Activated naive CD4-positive, alpha-beta T cell treated with anti-CD3 and anti-CD28 coated beads, Interleukin-2, amount 10 ng/mL, durations not matched to agents 7 days and 5 days (primary cell): Measurements from ENCODE around the gene PRKCB.
"Not testable (repeated sequence)": the region's sequence is repeated elsewhere in the genome, so short reads cannot be mapped to it uniquely, and the experiment has no call there.

Source experiments
- CTCF ChIA-PET: fragments of 350-600 bp; sonication (Branson Sonifier 250); formaldehyde crosslinking; loops from one replicate; lab custom pipeline; 2021; ENCODE audit warnings: antibody characterized with exemption; lab: Charles Lee
- DNase-seq: peaks from one replicate; pipeline ENCODE4 v3.0.0-alpha.2; 2020
- H3K27ac Mint-ChIP-seq: one replicate; pipeline ENCODE4 v1.8.0; 2021; ENCODE audit warnings: mild to moderate bottlenecking, moderate library complexity, mixed read lengths
- H3K27me3 Mint-ChIP-seq: one replicate; pipeline ENCODE4 v1.8.0; 2021; ENCODE audit warnings: mild to moderate bottlenecking, mixed read lengths
- H3K36me3 Mint-ChIP-seq: one replicate; pipeline ENCODE4 v1.8.0; 2021; ENCODE audit warnings: mixed read lengths
- H3K4me1 Mint-ChIP-seq: one replicate; pipeline ENCODE4 v1.8.0; 2021; ENCODE audit warnings: mixed read lengths
- H3K4me3 Mint-ChIP-seq: one replicate; pipeline ENCODE4 v1.8.0; 2021; ENCODE audit warnings: mild to moderate bottlenecking, moderate library complexity, mixed read lengths
- H3K9me3 Mint-ChIP-seq: one replicate; pipeline ENCODE4 v1.8.0; 2021; ENCODE audit warnings: mixed read lengths

PRKCB gene

DNA sequence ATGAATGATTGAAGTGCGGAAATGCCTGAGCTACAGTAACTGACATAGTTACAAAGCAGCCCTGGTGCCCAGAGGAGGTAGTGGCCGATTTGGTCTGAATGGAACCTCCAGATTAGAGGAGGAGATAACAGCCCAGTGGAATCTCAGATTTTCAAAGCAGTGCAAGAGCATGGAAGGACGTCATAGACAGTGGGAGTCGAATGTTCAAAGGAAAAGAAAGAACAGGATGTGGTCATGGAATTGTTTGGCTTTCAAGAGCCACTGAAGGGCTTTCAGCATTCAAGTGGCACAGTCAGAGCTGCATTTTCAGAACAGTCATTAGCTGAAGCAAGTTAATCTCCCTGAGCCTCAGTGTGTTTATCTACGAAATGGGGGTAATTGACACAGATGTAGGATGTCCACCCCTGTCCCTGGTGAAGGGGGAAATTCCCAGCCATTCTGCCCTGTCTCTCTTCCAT lies 315.7 kb downstream of the PRKCB start:
- CTCF ChIA-PET, result interaction anchor here (1.1 to 1.2 kb wide), 2 partner anchors 32 to 101 kb away, joined by 3 read pairs; no protein-coding TSS in a partner anchor
- Mint-ChIP-seq H3K9me3 (peaks cover 4% of the 10 kb centered on the region), H3K36me3 (peaks cover 29% of the 10 kb centered on the region), H3K27me3 (no peaks in the 10 kb centered on the region), H3K4me1 (peaks cover 22% of the 10 kb centered on the region), H3K27ac (peak overlapping the region; percentile 56), H3K4me3 (no peak overlapping the region)
- peak; percentile 33 for DNase-seq

DNA sequence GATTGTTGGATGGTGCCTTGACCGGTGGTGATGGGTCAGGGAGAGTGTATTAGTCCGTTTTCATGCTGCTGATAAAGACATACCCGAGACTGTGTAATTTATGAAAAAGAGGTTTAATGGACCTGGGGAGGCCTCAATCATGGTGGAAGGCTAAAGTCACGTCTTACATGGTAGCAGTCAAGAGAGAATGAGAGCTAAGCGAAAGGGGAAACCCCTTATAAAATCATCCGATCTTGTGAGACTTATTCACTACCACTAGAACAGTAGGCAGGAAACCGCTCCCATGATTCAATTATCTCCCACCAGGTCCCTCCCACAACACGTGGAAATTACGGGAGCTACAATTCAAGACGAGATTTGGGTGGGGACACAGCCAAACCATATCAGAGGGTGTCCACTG lies 316.3 kb downstream of the PRKCB start:
- H3K27ac Mint-ChIP-seq, H3K4me3 Mint-ChIP-seq, H3K9me3 Mint-ChIP-seq, H3K27me3 Mint-ChIP-seq, DNase-seq: not testable (repeated sequence)
- H3K36me3 Mint-ChIP-seq, result peaks cover 30% of the 10 kb centered on the region
- peaks cover 22% of the 10 kb centered on the region for H3K4me1 Mint-ChIP-seq
- CTCF ChIA-PET, result interaction anchor here (1.2 kb wide), 1 partner anchor 101 kb away, joined by 3 read pairs; no protein-coding TSS in a partner anchor

DNA sequence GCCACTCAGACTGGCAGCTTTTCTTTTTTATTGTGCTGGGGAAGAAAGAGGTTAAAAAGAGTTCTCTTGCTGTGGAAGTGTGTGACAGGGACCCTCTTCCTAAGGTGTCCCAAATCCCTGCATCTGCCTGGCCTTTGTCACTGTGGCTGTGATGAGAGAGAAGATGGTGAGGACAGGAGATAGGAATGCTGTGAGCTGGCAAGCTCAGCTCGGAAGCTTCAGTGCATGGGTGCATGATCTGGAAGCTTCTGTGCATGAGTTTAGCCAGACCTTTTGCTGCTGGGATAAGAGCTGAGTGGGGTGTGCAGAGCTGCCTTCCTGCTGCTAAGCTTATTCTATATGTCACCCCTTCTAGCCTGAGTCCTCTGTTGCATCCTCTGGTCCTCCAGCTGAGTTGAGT lies 317.0 kb downstream of the PRKCB start:
- Mint-ChIP-seq H3K4me1 (peaks cover 22% of the 10 kb centered on the region), H3K36me3 (peaks cover 32% of the 10 kb centered on the region), H3K27me3 (no peaks in the 10 kb centered on the region), H3K4me3 (no peak overlapping the region), H3K27ac (no peak overlapping the region), H3K9me3 (peaks cover 4% of the 10 kb centered on the region)
- CTCF ChIA-PET, result no interaction called here
- DNase-seq, result no peak

DNA sequence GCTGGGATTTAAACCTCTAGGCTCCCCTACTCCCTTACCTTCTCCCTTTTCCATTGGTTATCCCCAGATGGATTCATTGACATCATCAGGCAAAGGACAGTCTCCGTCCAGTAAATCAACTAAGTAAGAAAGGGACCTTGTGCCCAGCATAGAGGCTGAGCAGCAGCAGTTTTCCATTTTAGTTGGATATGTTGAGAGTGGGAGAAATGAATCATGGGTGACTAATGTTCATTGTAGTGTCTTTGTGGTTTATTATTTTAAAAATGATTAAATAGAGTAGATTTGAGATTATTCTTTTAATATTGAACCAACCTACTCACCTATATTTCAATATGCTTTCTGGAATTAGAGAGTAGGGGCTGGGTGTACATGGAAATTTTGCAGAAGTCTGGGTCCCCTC lies 321.0 kb downstream of the PRKCB start:
- peaks cover 6% of the 10 kb centered on the region for H3K4me1 Mint-ChIP-seq
- H3K36me3 Mint-ChIP-seq, result peaks cover 36% of the 10 kb centered on the region
- no peaks in the 10 kb centered on the region for H3K27me3 Mint-ChIP-seq
- peaks cover 4% of the 10 kb centered on the region for H3K9me3 Mint-ChIP-seq
- DNase-seq, result no peak
- no peak overlapping the region for H3K27ac Mint-ChIP-seq
- CTCF ChIA-PET, result no interaction called here
- no peak overlapping the region for H3K4me3 Mint-ChIP-seq

DNA sequence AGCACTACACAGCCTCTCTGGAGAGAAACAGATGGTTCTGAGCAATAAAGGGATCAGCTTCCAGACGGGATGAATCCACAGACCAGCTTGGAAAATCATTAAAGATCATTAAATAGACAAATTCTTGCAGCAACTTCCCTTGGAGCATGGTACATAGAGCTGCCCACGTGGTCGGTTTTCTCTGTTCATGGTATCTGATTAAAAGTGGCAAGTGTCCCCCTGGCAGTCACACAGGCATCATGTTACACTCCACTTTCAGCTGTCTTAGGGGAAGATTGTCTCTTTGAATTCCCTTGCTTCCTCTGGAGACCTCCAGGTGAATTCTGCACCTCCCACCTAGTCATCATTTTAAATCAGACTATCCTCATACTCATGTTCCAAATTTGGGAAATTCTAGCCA lies 328.2 kb downstream of the PRKCB start:
- no peak for DNase-seq
- no peaks in the 10 kb centered on the region for H3K4me1 Mint-ChIP-seq
- H3K4me3 Mint-ChIP-seq, result no peak overlapping the region
- CTCF ChIA-PET, result no interaction called here
- H3K27ac Mint-ChIP-seq, result no peak overlapping the region
- peaks cover 21% of the 10 kb centered on the region for H3K36me3 Mint-ChIP-seq
- no peaks in the 10 kb centered on the region for H3K9me3 Mint-ChIP-seq
- H3K27me3 Mint-ChIP-seq, result no peaks in the 10 kb centered on the region

DNA sequence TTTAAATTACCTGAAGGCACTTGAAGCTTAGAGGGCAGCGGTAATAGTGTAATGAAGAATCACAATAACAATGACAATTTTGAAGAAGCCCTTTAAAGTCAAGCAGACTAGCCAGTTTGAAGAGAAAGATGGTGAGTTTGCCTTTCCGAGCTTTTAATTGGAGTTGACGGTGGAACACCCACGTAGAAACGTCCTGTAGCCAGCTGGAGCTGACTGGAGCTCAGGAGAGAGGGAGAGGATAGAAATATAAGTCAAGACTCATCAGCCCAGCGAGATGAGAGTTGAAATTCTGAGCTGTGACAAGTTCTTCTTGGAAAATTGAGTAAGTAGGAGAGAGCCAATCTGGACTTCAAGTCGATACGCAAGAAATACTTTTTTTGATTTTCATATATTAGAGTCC lies 328.6 kb downstream of the PRKCB start:
- Mint-ChIP-seq H3K4me3 (no peak overlapping the region), H3K27me3 (no peaks in the 10 kb centered on the region), H3K27ac (no peak overlapping the region), H3K9me3 (no peaks in the 10 kb centered on the region), H3K36me3 (peaks cover 18% of the 10 kb centered on the region), H3K4me1 (no peaks in the 10 kb centered on the region)
- CTCF ChIA-PET, result no interaction called here
- no peak for DNase-seq

DNA sequence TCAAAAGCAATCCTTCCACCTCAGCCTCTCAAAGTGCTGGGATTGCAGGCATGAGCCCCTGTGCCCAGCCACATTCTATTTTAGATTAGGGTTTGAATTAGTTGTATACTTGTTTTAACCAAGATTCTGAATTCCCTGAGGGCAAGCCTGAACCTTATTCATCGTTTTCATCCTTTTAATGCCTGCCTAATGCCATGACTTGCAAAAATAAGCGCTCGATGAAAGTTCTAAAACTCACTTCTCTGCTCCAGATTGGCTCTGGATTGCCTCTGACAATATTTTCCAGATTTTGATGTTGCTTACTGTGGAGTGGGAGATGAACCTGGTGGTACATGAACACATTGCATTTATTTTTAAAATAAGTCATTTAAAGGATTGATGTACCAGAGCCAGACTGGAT lies 329.5 kb downstream of the PRKCB start:
- H3K4me1 Mint-ChIP-seq, result no peaks in the 10 kb centered on the region
- no peaks in the 10 kb centered on the region for H3K9me3 Mint-ChIP-seq
- no peaks in the 10 kb centered on the region for H3K27me3 Mint-ChIP-seq
- H3K36me3 Mint-ChIP-seq, result peaks cover 17% of the 10 kb centered on the region
- no peak overlapping the region for H3K4me3 Mint-ChIP-seq
- no peak overlapping the region for H3K27ac Mint-ChIP-seq
- CTCF ChIA-PET, result no interaction called here
- DNase-seq, result no peak

DNA sequence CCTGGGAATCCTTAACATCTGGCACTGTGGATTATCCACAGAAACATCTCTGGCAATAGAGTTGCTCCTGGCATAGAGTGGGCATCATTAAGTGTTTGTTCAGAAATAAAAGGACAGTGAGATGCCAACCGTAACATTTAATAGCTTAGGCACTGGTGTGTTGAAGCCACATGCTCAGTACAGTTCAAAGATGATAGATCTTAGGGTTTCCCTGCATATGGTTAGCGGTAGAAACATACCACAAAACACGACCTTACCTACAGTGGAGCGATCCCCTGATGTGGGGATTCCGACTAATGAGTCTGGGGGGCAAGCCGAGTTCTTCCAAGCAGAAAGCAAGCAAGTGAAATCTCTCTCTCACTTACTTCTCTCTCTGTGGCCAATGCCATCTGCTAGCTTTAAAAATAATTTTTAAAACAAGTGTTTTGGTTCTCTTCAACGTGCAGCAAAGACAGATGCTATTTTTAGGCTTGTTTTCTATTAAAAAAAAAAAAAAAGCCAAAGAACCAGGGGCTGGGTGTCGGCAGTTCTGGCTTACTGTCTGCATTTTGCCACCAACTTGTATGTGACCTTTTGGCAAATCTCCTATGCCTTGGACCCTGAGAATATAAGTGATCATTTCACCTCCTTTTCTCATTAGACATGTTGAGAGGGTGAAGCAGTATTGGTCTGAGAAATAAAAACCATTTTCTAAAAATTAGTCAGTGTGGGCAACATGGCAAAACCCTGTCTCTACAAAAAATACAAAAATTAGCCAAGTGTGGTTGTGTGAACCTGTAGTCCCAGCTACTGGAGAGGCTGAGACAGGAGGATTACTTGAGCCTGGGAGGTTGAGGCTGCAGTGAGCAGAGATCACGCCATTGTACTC lies 331.1 kb downstream of the PRKCB start:
- Mint-ChIP-seq H3K27me3 (no peaks in the 10 kb centered on the region), H3K4me3 (no peak overlapping the region), H3K9me3 (no peaks in the 10 kb centered on the region), H3K36me3 (peaks cover 21% of the 10 kb centered on the region), H3K27ac (no peak overlapping the region), H3K4me1 (no peaks in the 10 kb centered on the region)
- no peak for DNase-seq
- CTCF ChIA-PET, result no interaction called here

DNA sequence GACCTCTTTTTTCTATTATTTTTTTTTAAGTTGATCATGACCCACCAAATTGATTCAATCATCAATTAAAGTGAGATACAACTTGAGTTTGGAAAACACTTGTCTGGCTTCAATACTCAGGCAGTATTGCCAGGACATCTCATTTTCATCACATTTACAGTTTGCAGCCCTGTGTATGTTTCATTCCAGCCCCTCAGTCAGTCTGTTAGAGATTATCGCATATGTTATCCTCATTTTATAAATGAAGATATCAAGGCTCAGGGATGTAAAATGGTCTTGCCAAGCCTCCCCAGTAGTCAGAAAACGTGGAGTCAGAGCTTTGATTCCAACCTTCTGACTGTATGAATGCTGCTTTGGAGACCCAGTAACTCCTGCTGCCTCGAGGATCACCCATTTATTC lies 333.1 kb downstream of the PRKCB start:
- no peak overlapping the region for H3K27ac Mint-ChIP-seq
- peaks cover 32% of the 10 kb centered on the region for H3K36me3 Mint-ChIP-seq
- H3K27me3 Mint-ChIP-seq, result no peaks in the 10 kb centered on the region
- H3K9me3 Mint-ChIP-seq, result no peaks in the 10 kb centered on the region
- CTCF ChIA-PET, result no interaction called here
- H3K4me3 Mint-ChIP-seq, result no peak overlapping the region
- no peaks in the 10 kb centered on the region for H3K4me1 Mint-ChIP-seq
- DNase-seq, result no peak

DNA sequence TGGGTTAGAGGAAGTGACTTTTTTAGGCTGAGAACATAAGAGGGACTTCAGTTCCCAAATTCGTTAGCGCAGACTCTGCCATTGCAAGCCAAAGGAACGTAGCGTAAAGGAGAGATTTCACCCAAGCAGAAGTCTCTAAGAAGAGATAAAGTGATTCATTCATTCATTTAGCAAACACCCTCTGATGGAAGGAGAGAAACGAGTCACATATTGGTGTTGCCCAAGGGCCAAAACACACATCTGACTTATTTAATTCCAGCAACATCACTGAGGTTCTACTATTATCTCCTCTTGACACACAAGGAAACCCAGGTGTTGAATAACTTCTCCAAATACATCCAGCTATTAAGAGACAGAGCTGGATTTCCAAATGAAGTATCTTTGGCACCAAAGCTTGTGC lies 334.6 kb downstream of the PRKCB start:
- H3K27ac Mint-ChIP-seq, result no peak overlapping the region

DNA sequence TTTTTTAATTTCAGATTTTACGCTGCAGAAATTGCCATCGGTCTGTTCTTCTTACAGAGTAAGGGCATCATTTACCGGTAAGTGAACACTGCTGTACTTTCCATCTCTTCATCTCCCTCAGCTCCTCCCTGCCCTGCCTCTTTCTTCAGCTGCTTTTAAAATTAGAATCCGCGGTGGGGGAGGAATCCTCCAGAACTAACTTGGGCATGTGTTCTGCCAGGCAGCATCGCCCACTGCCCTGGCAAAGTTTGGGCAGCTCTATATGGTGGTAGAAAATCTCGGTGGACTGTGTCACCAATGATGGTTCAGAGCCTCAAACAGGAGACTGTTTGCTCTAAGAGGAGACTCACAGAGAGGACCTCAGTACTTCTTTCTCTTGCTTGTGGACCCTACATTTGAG lies 338.7 kb downstream of the PRKCB start:
- no peaks in the 10 kb centered on the region for H3K4me1 Mint-ChIP-seq
- H3K27ac Mint-ChIP-seq, result no peak overlapping the region
- H3K4me3 Mint-ChIP-seq, result no peak overlapping the region
- no peaks in the 10 kb centered on the region for H3K27me3 Mint-ChIP-seq
- DNase-seq, result no peak
- H3K9me3 Mint-ChIP-seq, result peaks cover 1% of the 10 kb centered on the region
- peaks cover 41% of the 10 kb centered on the region for H3K36me3 Mint-ChIP-seq
- CTCF ChIA-PET, result no interaction called here

More for the DNA sequence above, 334.6 kb downstream of the PRKCB start:
- CTCF ChIA-PET, result no interaction called here
- H3K36me3 Mint-ChIP-seq, result peaks cover 41% of the 10 kb centered on the region
- H3K4me3 Mint-ChIP-seq, result no peak overlapping the region
- no peak for DNase-seq
- H3K4me1 Mint-ChIP-seq, result no peaks in the 10 kb centered on the region
- H3K27me3 Mint-ChIP-seq, result no peaks in the 10 kb centered on the region
- no peaks in the 10 kb centered on the region for H3K9me3 Mint-ChIP-seq

DNA sequence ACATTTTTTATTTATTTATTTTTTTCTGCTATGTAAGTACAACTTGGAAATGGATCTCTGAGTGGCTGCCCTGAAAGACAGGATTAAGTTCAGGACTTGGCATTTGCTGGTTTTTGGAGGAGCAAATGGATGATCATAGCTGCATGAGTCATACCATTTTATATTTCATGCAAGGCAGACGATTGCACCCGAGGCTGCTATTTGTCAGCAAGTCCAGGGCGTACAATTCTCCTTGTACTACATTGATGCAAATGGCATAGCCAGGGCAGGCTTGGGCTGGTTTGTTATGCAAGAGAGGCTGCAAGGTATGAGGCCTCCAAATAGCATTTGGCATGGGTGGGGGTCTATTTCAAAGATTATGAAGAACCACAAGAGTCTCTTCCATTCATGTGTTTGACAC lies 339.2 kb downstream of the PRKCB start:
- Mint-ChIP-seq H3K9me3 (peaks cover 1% of the 10 kb centered on the region), H3K4me1 (no peaks in the 10 kb centered on the region), H3K4me3 (no peak overlapping the region), H3K36me3 (peaks cover 41% of the 10 kb centered on the region), H3K27ac (no peak overlapping the region), H3K27me3 (no peaks in the 10 kb centered on the region)
- DNase-seq, result no peak
- CTCF ChIA-PET, result no interaction called here

DNA sequence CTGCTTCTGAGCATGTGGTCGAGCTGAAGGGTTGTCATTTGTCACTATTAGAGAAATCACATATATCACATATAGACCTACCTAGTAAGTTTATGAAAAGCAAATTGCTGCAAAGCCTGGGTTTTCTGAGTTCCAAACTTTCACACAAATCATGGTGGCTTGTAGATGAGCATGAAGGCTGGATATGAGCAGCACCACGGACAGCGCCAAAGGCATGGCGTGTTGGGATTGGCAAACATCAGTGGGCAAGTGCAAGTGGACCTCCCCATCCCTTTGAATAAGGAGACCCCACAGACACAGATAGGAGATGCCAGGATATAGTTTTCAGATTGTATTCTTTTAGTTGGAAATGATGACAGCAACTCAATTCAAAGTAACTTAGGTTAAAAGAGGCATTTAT lies 342.7 kb downstream of the PRKCB start:
- H3K4me1 Mint-ChIP-seq, result no peaks in the 10 kb centered on the region

DNA sequence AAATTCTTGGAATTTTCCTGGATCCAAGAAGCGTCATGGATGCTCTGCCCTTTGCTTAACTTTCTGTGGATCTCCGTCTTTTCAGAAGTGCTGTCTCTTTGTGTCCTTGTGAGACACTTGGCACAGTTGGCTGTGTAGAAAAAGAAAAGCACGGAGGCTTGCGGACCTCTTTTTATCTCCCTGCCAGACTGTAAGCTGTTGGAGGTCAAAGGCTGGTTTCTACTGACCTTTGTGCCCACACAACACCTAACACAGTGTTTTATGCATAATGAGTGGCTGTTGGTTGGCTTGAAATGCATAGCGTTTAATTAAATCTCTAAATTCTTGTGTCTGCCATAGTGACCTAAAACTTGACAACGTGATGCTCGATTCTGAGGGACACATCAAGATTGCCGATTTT lies 344.7 kb downstream of the PRKCB start:
- H3K36me3 Mint-ChIP-seq, result peaks cover 25% of the 10 kb centered on the region
- H3K4me3 Mint-ChIP-seq, result no peak overlapping the region
- H3K27me3 Mint-ChIP-seq, result no peaks in the 10 kb centered on the region
- no peak for DNase-seq
- no peaks in the 10 kb centered on the region for H3K4me1 Mint-ChIP-seq
- no peak overlapping the region for H3K27ac Mint-ChIP-seq
- H3K9me3 Mint-ChIP-seq, result peaks cover 1% of the 10 kb centered on the region
- CTCF ChIA-PET, result no interaction called here

More for the DNA sequence above, 342.7 kb downstream of the PRKCB start:
- peak; percentile 47 for DNase-seq
- Mint-ChIP-seq H3K36me3 (peaks cover 36% of the 10 kb centered on the region), H3K27ac (no peak overlapping the region), H3K4me3 (no peak overlapping the region), H3K9me3 (peaks cover 1% of the 10 kb centered on the region), H3K27me3 (no peaks in the 10 kb centered on the region)
- CTCF ChIA-PET, result no interaction called here

DNA sequence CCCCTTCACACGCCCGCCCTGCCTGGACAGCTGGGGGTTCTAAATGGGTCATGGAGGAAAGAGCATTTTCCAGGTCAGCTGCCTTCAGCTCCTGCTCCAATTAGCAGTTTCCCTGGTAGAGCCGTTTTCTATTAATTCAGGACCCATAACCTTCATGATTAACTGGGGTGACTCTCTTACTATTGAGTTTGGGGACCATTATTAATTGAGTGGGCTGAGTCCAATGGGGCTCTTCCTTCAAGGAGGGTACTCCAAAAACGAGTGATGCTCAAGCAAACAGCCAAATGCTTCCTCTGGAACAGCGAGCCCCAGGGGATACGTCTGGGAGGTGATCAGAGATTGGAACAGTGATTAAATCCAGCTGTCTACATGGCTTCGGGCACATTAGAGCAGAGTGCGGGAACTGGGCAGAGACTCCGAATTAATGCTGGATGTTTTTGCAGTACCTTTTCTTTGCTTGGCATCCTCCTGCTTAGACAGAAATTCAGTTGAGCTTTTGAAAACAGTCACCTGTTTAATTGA lies 352.3 kb downstream of the PRKCB start:
- CTCF ChIA-PET, result interaction anchor here (0.9 kb wide), 1 partner anchor 64 kb away, joined by 5 read pairs; no protein-coding TSS in a partner anchor
- H3K4me1 Mint-ChIP-seq, result peaks cover 13% of the 10 kb centered on the region
- H3K27me3 Mint-ChIP-seq, result no peaks in the 10 kb centered on the region
- no peak for DNase-seq
- peaks cover 44% of the 10 kb centered on the region for H3K36me3 Mint-ChIP-seq
- no peaks in the 10 kb centered on the region for H3K9me3 Mint-ChIP-seq
- no peak overlapping the region for H3K4me3 Mint-ChIP-seq
- H3K27ac Mint-ChIP-seq, result no peak overlapping the region
